ENCODE data around the gene PHF21A. TPM values are rescaled to one million over a fixed set of nuclear protein-coding genes. Genes with fewer than 3 reads are reported as not detected.

Gene PHF21A
- total and polyA plus RNA-seq, 2 of the 13 experiments (the other 11 are each of a cell fraction or from before 2014, with no cell fraction given) = 4.1 to 34.6 TPM

DNA sequence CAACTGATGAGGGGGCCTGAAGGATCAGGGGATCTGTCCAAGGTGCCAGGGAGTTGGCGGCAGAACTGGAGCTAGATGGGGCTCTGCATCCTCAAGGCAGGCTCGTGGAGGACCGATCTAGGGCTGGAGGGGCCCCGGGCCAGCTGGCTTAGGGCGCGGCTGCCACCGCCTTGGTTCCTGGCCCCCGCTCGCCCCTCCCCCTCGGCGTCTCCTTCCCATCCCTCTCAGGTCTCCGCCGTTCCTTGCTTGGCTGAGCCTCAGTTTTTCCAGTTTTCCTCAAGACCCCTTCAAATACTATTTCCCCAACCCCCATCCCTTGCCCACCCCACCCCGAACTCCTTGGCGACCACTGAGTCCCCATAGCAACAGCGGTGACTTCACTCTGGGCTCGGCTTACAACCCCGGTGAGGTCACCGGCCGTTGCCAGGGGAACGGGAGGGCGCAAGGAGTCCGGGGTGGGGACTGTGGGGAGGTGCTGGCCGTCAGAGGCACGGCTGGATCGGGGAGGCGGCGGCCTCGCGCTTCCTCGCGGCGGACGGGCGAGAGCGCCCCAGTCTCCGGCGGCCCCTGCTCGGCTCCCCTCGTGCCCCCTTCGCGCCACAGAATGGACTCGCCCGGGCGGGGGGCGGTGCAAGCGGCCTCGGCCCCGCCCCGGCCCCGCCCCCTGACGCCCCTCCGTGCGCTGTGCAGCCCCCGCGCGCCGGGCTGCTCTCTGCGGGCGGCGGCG is 221.6 kb downstream of the PHF21A start (continued):
- TF ChIP-seq NR2F6 (IDR thresholded peaks at IDR 0.05) = no peak
- TF ChIP-seq NR2F6 (CRISPR knock-in tag; IDR thresholded peaks at IDR 0.05) = no peak
- no peak for TF ChIP-seq ZNF383 (CRISPR knock-in tag; IDR thresholded peaks at IDR 0.05; ENCODE audit: borderline replicate concordance)
- no peak for TF ChIP-seq KMT2A (CRISPR knock-in tag; IDR thresholded peaks at IDR 0.05)
- TF ChIP-seq SRF (IDR thresholded peaks at IDR 0.05; ENCODE audit: low read depth, low read length) = no peak
- TF ChIP-seq HNF4G (IDR thresholded peaks at IDR 0.05; ENCODE audit: borderline replicate concordance, low read depth, low read length) = no peak
- TF ChIP-seq HNF4G (CRISPR knock-in tag; IDR thresholded peaks at IDR 0.05; ENCODE audit: borderline replicate concordance, low read depth) = no peak
- peak; percentile 91; the same call in 1 of the 2 replicates for TF ChIP-seq UBTF (CRISPR knock-in tag; IDR thresholded peaks at IDR 0.05)
- TF ChIP-seq SP4 (CRISPR knock-in tag; IDR thresholded peaks at IDR 0.05) = peak; percentile 74
- TF ChIP-seq, protein P1, sequence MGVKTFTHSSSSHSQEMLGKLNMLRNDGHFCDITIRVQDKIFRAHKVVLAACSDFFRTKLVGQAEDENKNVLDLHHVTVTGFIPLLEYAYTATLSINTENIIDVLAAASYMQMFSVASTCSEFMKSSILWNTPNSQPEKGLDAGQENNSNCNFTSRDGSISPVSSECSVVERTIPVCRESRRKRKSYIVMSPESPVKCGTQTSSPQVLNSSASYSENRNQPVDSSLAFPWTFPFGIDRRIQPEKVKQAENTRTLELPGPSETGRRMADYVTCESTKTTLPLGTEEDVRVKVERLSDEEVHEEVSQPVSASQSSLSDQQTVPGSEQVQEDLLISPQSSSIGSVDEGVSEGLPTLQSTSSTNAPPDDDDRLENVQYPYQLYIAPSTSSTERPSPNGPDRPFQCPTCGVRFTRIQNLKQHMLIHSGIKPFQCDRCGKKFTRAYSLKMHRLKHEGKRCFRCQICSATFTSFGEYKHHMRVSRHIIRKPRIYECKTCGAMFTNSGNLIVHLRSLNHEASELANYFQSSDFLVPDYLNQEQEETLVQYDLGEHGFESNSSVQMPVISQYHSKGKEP (CRISPR knock-in tag; IDR thresholded peaks at IDR 0.05) = no peak
- no peak for TF ChIP-seq ZNF782 (CRISPR knock-in tag; IDR thresholded peaks at IDR 0.05; ENCODE audit: borderline replicate concordance)
- 0 out of 2 replicates have a peak, but pooled peaks have one; percentile 54 for TF ChIP-seq ZNF451 (CRISPR knock-in tag; IDR thresholded peaks at IDR 0.05)
- TF ChIP-seq NR2C2 (CRISPR knock-in tag; IDR thresholded peaks at IDR 0.05; ENCODE audit: borderline replicate concordance) = no peak
- TF ChIP-seq TAF15 (IDR thresholded peaks at IDR 0.05; ENCODE audit: low read depth, low read length, poor library complexity, severe bottlenecking) = no peak
- TF ChIP-seq ZNF546 (CRISPR knock-in tag; conservative IDR thresholded peaks at IDR 0.05) = no peak
- no peak for TF ChIP-seq ZNF30 (CRISPR knock-in tag; IDR thresholded peaks at IDR 0.05)
- TF ChIP-seq SOX6 (IDR thresholded peaks at IDR 0.05) = no peak
- no peak for TF ChIP-seq SOX6 (CRISPR knock-in tag; IDR thresholded peaks at IDR 0.05)
- TF ChIP-seq ZNF24 (IDR thresholded peaks at IDR 0.05) = no peak
- TF ChIP-seq HMGXB4 (CRISPR knock-in tag; IDR thresholded peaks at IDR 0.05; ENCODE audit: borderline replicate concordance in 1 of 2, low read depth in 1 of 2) = no peak
- no peak for TF ChIP-seq ZNF747 (CRISPR knock-in tag; IDR thresholded peaks at IDR 0.05; ENCODE audit: borderline replicate concordance)
- TF ChIP-seq REL (CRISPR knock-in tag; conservative IDR thresholded peaks at IDR 0.05) = no peak
- TF ChIP-seq PHF8 (CRISPR knock-in tag; IDR thresholded peaks at IDR 0.05) = no peak
- TF ChIP-seq PHB2 (IDR thresholded peaks at IDR 0.05; ENCODE audit: partially characterized antibody) = no peak
- peak; percentile 7 for TF ChIP-seq ZNF883 (CRISPR knock-in tag; IDR thresholded peaks at IDR 0.05; ENCODE audit: not compliant biosample characterization)
- TF ChIP-seq ZNF75D (CRISPR knock-in tag; IDR thresholded peaks at IDR 0.05; ENCODE audit: borderline replicate concordance) = no peak
- TF ChIP-seq SAP130 (CRISPR knock-in tag; IDR thresholded peaks at IDR 0.05; ENCODE audit: low read depth) = peak; percentile 40
